ENCODE results near the gene GLT8D1. TPM values are rescaled to one million over a fixed set of nuclear protein-coding genes. Genes with fewer than 3 reads are reported as not detected.

GLT8D1 gene
- total and polyA plus RNA-seq, 9 of the 15 experiments (the other 6 are each of a cell fraction or from before 2014, with no cell fraction given) = 14.1 to 65.9 (median 33.7) TPM

GRCh38 chr3:52714335-52715302 lies 9.0 kb upstream of the GLT8D1 start:
- intact Hi-C loops (cut with micrococcal nuclease) = no loop called here
- Histone ChIP-seq H3K27ac (ENCODE audit: extremely low read depth, low read depth, low read length) (no peak overlapping the region), H3K4me1 (replicated peaks in 1 of 2; ENCODE audit: control insufficient read depth in 2 of 2, insufficient read depth in 2 of 2, low read length in 2 of 2) (no peaks in the 10 kb centered on the region; a peak in 1 of 5 replicates), H3K4me2 (ENCODE audit: insufficient read depth, low read length) (no peak overlapping the region), H3K9me3 (replicated peaks; ENCODE audit: control insufficient read depth, insufficient read depth, low read depth, low read length) (no peaks in the 10 kb centered on the region), H3K36me3 (ENCODE audit: control insufficient read depth, insufficient read depth, low read length) (peaks cover 3% of the 10 kb centered on the region; the same call in 1 of the 3 replicates), H4K20me1 (replicated peaks; ENCODE audit: control insufficient read depth, insufficient read depth, low read length) (no peaks in the 10 kb centered on the region), H3K4me3 (no peak overlapping the region), H3K9me1 (ENCODE audit: control insufficient read depth, insufficient read depth, low read length) (no peaks in the 10 kb centered on the region), H2AFZ (ENCODE audit: low read depth, low read length) (no peak overlapping the region), H3K9ac (ENCODE audit: insufficient read depth in 1 of 2, low read depth in 2 of 2, low read length in 2 of 2) (no peak overlapping the region), H3K27me3 (ENCODE audit: control insufficient read depth in 2 of 2, insufficient read depth in 2 of 2, low read length in 2 of 2) (no peaks in the 10 kb centered on the region), H3K79me2 (ENCODE audit: control insufficient read depth, insufficient read depth, low read length) (no peaks in the 10 kb centered on the region)
- WGBS (ENCODE audit: insufficient coverage, low coverage, missing lambda C conversion rate) = 88% methylated on average over 21 of the region's 39 CpGs
- FAIRE-seq (no peak), DNase-seq (ENCODE audit: extremely low read depth in 1 of 4, low spot score in 3 of 4) (no peak), ATAC-seq (no peak)
- ChIA-PET POLR2A (interaction anchor here (0.6 kb wide), 1 partner anchor 291 kb away, joined by 3 read pairs; no protein-coding TSS in a partner anchor), CTCF (ENCODE audit: low intra/inter-chr PET ratio) (no interaction called here)
- in situ Hi-C loops (cut with MboI) = no loop called here
- no TSS peak for BruUV-seq (replicated peaks)
- TF ChIP-seq FIP1L1 (IDR thresholded peaks at IDR 0.05; ENCODE audit: low read depth, low read length, poor library complexity, severe bottlenecking) (no peak), TFE3 (CRISPR knock-in tag; IDR thresholded peaks at IDR 0.05) (no peak), ZNF175 (CRISPR knock-in tag; IDR thresholded peaks at IDR 0.05; ENCODE audit: low read depth) (no peak), BDP1 (IDR thresholded peaks at IDR 0.05; ENCODE audit: insufficient read depth, insufficient read length) (no peak), OTX1 (CRISPR knock-in tag; IDR thresholded peaks at IDR 0.05) (no peak), NCOA1 (IDR thresholded peaks at IDR 0.05; ENCODE audit: low read depth) (no peak), ELF1 (tag; IDR thresholded peaks at IDR 0.05) (no peak), STAT6 (CRISPR knock-in tag; IDR thresholded peaks at IDR 0.05) (no peak), ZNF395 (CRISPR knock-in tag; IDR thresholded peaks at IDR 0.05) (no peak), SMARCA4 (IDR thresholded peaks at IDR 0.05) (no peak), DLX4 (CRISPR knock-in tag; IDR thresholded peaks at IDR 0.05) (no peak), SIN3A (IDR thresholded peaks at IDR 0.05; ENCODE audit: borderline replicate concordance in 2 of 2, control insufficient read depth in 1 of 2, low read depth in 2 of 2, low read length in 2 of 2) (no peak), ZBTB43 (CRISPR knock-in tag; IDR thresholded peaks at IDR 0.05) (no peak)
